NCI-H2227 (cell line): ENCODE measurements around the gene GRK4.
"Not testable (repeated sequence)": the region's sequence is repeated elsewhere in the genome, so short reads cannot be mapped to it uniquely, and the experiment has no call there.

Source experiments
- DNase-seq: peaks from one replicate; lab custom pipeline; 2025; ENCODE audit not compliant: unreplicated experiment; lab: John Stamatoyannopoulos, UW

Gene GRK4

GRCh38 chr4:2963175-2963965 is at the start of gene GRK4, which contains the start of gene NOP14:
Gene GRK4, plus strand, starts transcription at chr4:2963571. Its CDS starts 500 bp downstream, at chr4:2964071.
Gene NOP14, minus strand, starts transcription at chr4:2963406. Its CDS starts 87 bp downstream, at chr4:2963319.
- DNase-seq: peak; percentile 97

- no peak for DNase-seq
Measured at GRCh38 chr4:2914256-2915126, 48.9 kb upstream of the GRK4 start.

GRCh38 chr4:2915789-2916188 is 47.6 kb upstream of the GRK4 start:
- DNase-seq: no peak

- DNase-seq: not testable (repeated sequence)
Measured at GRCh38 chr4:2916696-2917095, 46.7 kb upstream of the GRK4 start.

GRCh38 chr4:2918300-2918699 is 45.1 kb upstream of the GRK4 start:
- DNase-seq: not testable (repeated sequence)

GRCh38 chr4:2918714-2919113 is 44.7 kb upstream of the GRK4 start:
- DNase-seq: not testable (repeated sequence)

- DNase-seq: not testable (repeated sequence)
Measured at GRCh38 chr4:2922453-2923101, 40.8 kb upstream of the GRK4 start.

- no peak for DNase-seq
Measured at GRCh38 chr4:2923141-2923551, 40.2 kb upstream of the GRK4 start.

- DNase-seq: no peak
Measured at GRCh38 chr4:2923668-2924173, 39.6 kb upstream of the GRK4 start.

GRCh38 chr4:2924286-2924685 is 39.1 kb upstream of the GRK4 start:
- no peak for DNase-seq

GRCh38 chr4:2924765-2925301 is 38.5 kb upstream of the GRK4 start:
- no peak for DNase-seq

- no peak for DNase-seq
Measured at GRCh38 chr4:2925496-2925895, 37.9 kb upstream of the GRK4 start.

GRCh38 chr4:2925931-2926860 is 37.2 kb upstream of the GRK4 start:
- no peak for DNase-seq

GRCh38 chr4:2927016-2927695 is 36.2 kb upstream of the GRK4 start:
- DNase-seq: no peak

GRCh38 chr4:2927696-2928075 is 35.7 kb upstream of the GRK4 start:
- DNase-seq: no peak

- no peak for DNase-seq
Measured at GRCh38 chr4:2928242-2929176, 34.9 kb upstream of the GRK4 start.

- DNase-seq: no peak
Measured at GRCh38 chr4:2929469-2929868, 33.9 kb upstream of the GRK4 start.

- no peak for DNase-seq
Measured at GRCh38 chr4:2930135-2930757, 33.1 kb upstream of the GRK4 start.
